CD4-positive, alpha-beta memory T cell (primary cell): ENCODE results near the gene RBM28. TPM values are rescaled to one million over a fixed set of nuclear protein-coding genes. Genes with fewer than 3 reads are reported as not detected.

Experiments
- CTCF ChIA-PET: fragments of 350-600 bp; sonication (Branson Sonifier 250); formaldehyde crosslinking; loops from one replicate; lab custom pipeline; 2021; ENCODE audit warnings: inconsistent platforms; ENCODE audit not compliant: partially characterized antibody; lab: Charles Lee
- POLR2A ChIA-PET: fragments of 350-600 bp; sonication (Branson Sonifier 250); formaldehyde crosslinking; loops from one replicate; lab custom pipeline; 2021; ENCODE audit not compliant: partially characterized antibody; lab: Charles Lee
- DNase-seq, 5 donors: peaks; one replicate each; pipeline versions ENCODE4 v3.0.0 to v3.0.0-alpha.2; 2020 to 2022; ENCODE audit warnings: mixed read lengths in 1 of 5
- H3K27ac ChIP-seq: one replicate; pipeline ENCODE4 v1.7.0; 2013; ENCODE audit warnings: low read depth, low read length
- H3K27me3 ChIP-seq: 2 replicates; pipeline ENCODE4 v1.7.0; 2013; ENCODE audit warnings: mild to moderate bottlenecking, low read length, moderate library complexity; ENCODE audit not compliant: insufficient read depth
- H3K36me3 ChIP-seq: 2 replicates; pipeline ENCODE4 v1.7.0; 2013; ENCODE audit warnings: mild to moderate bottlenecking, low read length, moderate library complexity; ENCODE audit not compliant: insufficient read depth
- H3K4me1 ChIP-seq: 2 replicates; pipeline ENCODE4 v1.7.0; 2013; ENCODE audit warnings: mild to moderate bottlenecking, low read length, moderate library complexity; ENCODE audit not compliant: insufficient read depth
- H3K4me3 ChIP-seq, 2 donors: one replicate each; pipeline ENCODE4 v1.7.0; 2013; ENCODE audit warnings: low read length in 2 of 2, mild to moderate bottlenecking in 1 of 2
- H3K9me3 ChIP-seq, 2 donors: one replicate each; pipeline ENCODE4 v1.7.0; 2013; ENCODE audit warnings: low read length in 2 of 2, control low read depth in 1 of 2; ENCODE audit not compliant: control insufficient read depth in 1 of 2
- H3K27ac Mint-ChIP-seq, 7 donors: one replicate each; pipeline ENCODE4 v1.8.0; 2020 to 2021; ENCODE audit warnings: mixed read lengths in 7 of 7, mild to moderate bottlenecking in 6 of 7, inconsistent platforms in 3 of 7, moderate library complexity in 3 of 7
- H3K27me3 Mint-ChIP-seq, 2 donors: one replicate each; pipeline ENCODE4 v1.8.0; 2020 to 2021; ENCODE audit warnings: mixed read lengths in 2 of 2
- H3K36me3 Mint-ChIP-seq, 2 donors: one replicate each; pipeline ENCODE4 v1.8.0; 2020 to 2021; ENCODE audit warnings: mixed read lengths in 2 of 2, inconsistent platforms in 1 of 2, mild to moderate bottlenecking in 1 of 2
- H3K4me1 Mint-ChIP-seq, 4 donors: one replicate each; pipeline ENCODE4 v1.8.0; 2020 to 2021; ENCODE audit warnings: mixed read lengths in 4 of 4, mild to moderate bottlenecking in 1 of 4
- H3K4me3 Mint-ChIP-seq, 8 donors: one replicate each; pipeline ENCODE4 v1.8.0; 2020 to 2021; ENCODE audit warnings: mixed read lengths in 8 of 8, mild to moderate bottlenecking in 7 of 8, moderate library complexity in 6 of 8, inconsistent platforms in 3 of 8
- H3K9me3 Mint-ChIP-seq, 8 donors: one replicate each; pipeline ENCODE4 v1.8.0; 2020 to 2021; ENCODE audit warnings: mixed read lengths in 8 of 8, mild to moderate bottlenecking in 5 of 8, inconsistent platforms in 3 of 8, moderate library complexity in 1 of 8
- intact Hi-C: fragments of 100-400 bp; cut with micrococcal nuclease; formaldehyde crosslinking; loops from one replicate; pipeline ENCODE4 v1.15.1; 2023
- polyA plus RNA-seq, 2 donors: library from polyadenylated mRNA; unstranded; fragments of 300-500 nt; fragmentation: Illumina TruSeq; gene quantifications; one replicate each; pipeline ENCODE4 v1.2.3, GENCODE V29; 2021
- total RNA-seq, 2 experiments: library from RNA; stranded (reverse); gene quantifications; one replicate each; pipeline ENCODE4 v1.2.3, GENCODE V29; 2021

The RBM28 gene
- total and polyA plus RNA-seq, 4 experiments from 2014 or later = 2.4 to 48.3 (median 26.6) TPM

DNA sequence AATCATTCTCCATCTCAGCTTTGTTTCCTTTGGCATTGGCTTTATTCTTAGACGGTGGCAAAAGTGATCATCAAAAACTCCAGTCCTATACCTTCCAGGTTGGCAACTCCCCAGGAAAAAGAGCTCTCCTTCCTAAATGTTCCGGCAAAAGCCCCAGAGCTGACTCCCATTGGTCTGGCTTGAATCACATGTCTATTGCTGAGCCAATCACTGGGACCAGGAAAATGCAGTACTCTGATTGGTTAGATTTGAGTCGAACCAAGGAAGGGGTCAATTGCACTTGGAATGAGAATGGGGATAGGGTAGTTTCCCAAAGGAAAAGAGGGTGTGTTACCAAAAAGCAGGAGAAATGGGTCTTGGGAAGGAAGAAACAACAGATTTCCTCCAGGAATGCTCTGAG lies 80.3 kb downstream of the RBM28 start:
- no peak for DNase-seq
- H3K36me3 Mint-ChIP-seq = no peaks in the 10 kb centered on the region
- no peaks in the 10 kb centered on the region for H3K9me3 ChIP-seq
- H3K27me3 ChIP-seq = peaks cover 4% of the 10 kb centered on the region
- no peak overlapping the region for H3K4me3 Mint-ChIP-seq
- peaks cover 6 to 19% of the 10 kb centered on the region in 2 donors for H3K27me3 Mint-ChIP-seq
- H3K27ac Mint-ChIP-seq = no peak overlapping the region
- no peaks in the 10 kb centered on the region for H3K4me1 ChIP-seq
- no peaks in the 10 kb centered on the region for H3K36me3 ChIP-seq
- peaks cover 0 to 3% (median 0%) of the 10 kb centered on the region in 8 donors for H3K9me3 Mint-ChIP-seq
- no peak overlapping the region for H3K27ac ChIP-seq
- H3K4me3 ChIP-seq = no peak overlapping the region
- ChIA-PET CTCF (no interaction called here), POLR2A (no interaction called here)
- no peaks in the 10 kb centered on the region for H3K4me1 Mint-ChIP-seq
- intact Hi-C loops = no loop called here

GRCh38 chr7:128262273-128263028 lies 81.3 kb downstream of the RBM28 start:
- H3K27ac ChIP-seq = no peak overlapping the region
- H3K4me1 Mint-ChIP-seq = no peaks in the 10 kb centered on the region
- H3K4me3 ChIP-seq = no peak overlapping the region
- POLR2A ChIA-PET = no interaction called here
- no peaks in the 10 kb centered on the region for H3K27me3 ChIP-seq
- no peaks in the 10 kb centered on the region for H3K9me3 ChIP-seq
- H3K4me1 ChIP-seq = no peaks in the 10 kb centered on the region
- intact Hi-C loops = no loop called here
- H3K27me3 Mint-ChIP-seq = peaks cover 4 to 15% of the 10 kb centered on the region in 2 donors
- no peak for DNase-seq
- H3K36me3 Mint-ChIP-seq = no peaks in the 10 kb centered on the region
- peaks cover 0 to 3% (median 0%) of the 10 kb centered on the region in 8 donors for H3K9me3 Mint-ChIP-seq
- H3K36me3 ChIP-seq = no peaks in the 10 kb centered on the region
- no peak overlapping the region for H3K27ac Mint-ChIP-seq
- CTCF ChIA-PET = no interaction called here
- no peak overlapping the region for H3K4me3 Mint-ChIP-seq

DNA sequence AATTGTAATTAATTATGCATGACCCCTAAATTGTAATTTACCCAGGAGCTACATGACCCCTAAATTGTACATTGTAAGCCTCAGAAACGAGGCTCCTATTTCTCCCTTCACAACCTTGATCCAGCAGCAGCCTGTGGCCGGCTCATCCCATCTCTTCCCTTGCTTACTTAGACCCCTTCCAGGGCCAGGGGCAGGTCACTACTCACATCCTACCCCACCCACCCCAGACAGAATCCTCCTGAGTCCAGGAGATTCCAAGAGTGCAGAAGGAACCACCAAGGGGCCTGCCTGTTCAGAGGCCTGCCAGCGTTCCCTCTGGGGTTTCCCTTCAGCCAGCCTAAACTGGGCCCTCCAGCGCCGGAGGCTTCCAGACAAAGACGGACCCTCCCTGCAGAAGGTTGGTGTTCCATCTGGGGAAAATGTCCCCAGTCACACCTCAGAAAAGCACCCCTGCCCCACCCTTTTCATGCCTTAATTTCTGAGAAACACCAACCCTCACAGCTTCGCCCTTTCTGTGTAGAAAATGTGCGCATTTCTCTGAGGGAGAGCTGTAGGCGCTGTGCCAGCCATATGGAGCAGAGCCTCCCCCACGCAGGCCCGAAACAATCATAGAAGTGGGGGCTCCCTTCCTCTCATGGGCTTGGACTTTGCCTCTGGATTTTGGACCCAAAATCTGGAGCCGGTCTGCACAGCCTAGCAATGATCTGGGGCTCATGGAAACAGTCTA lies 83.5 kb downstream of the RBM28 start:
- Histone ChIP-seq H3K9me3 (no peaks in the 10 kb centered on the region), H3K4me3 (no peak overlapping the region), H3K27ac (no peak overlapping the region), H3K36me3 (no peaks in the 10 kb centered on the region), H3K27me3 (no peaks in the 10 kb centered on the region), H3K4me1 (no peaks in the 10 kb centered on the region)
- POLR2A ChIA-PET = no interaction called here
- H3K9me3 Mint-ChIP-seq = no peaks in the 10 kb centered on the region
- no peaks in the 10 kb centered on the region for H3K4me1 Mint-ChIP-seq
- peaks cover 1 to 9% of the 10 kb centered on the region in 2 donors for H3K27me3 Mint-ChIP-seq
- DNase-seq = no peak
- no peaks in the 10 kb centered on the region for H3K36me3 Mint-ChIP-seq
- H3K27ac Mint-ChIP-seq = no peak overlapping the region
- intact Hi-C loops = no loop called here
- H3K4me3 Mint-ChIP-seq = no peak overlapping the region
- CTCF ChIA-PET = no interaction called here

GRCh38 chr7:128259131-128260061 lies 84.3 kb downstream of the RBM28 start:
- Histone ChIP-seq H3K9me3 (no peaks in the 10 kb centered on the region), H3K27me3 (no peaks in the 10 kb centered on the region), H3K36me3 (no peaks in the 10 kb centered on the region), H3K27ac (no peak overlapping the region), H3K4me3 (no peak overlapping the region), H3K4me1 (no peaks in the 10 kb centered on the region)
- Mint-ChIP-seq H3K4me3 (no peak overlapping the region), H3K9me3 (no peaks in the 10 kb centered on the region), H3K27me3 (peaks cover 1 to 9% of the 10 kb centered on the region in 2 donors), H3K36me3 (no peaks in the 10 kb centered on the region), H3K4me1 (no peaks in the 10 kb centered on the region), H3K27ac (no peak overlapping the region)
- ChIA-PET CTCF (no interaction called here), POLR2A (no interaction called here)
- intact Hi-C loops = no loop called here
- DNase-seq = no peak

- no peaks in the 10 kb centered on the region for H3K4me1 Mint-ChIP-seq
- ChIA-PET POLR2A (no interaction called here), CTCF (interaction anchor here (0.6 kb wide), 1 partner anchor 915 kb away, joined by 3 read pairs; no protein-coding TSS in a partner anchor)
- H3K4me3 Mint-ChIP-seq = no peak overlapping the region
- no peaks in the 10 kb centered on the region for H3K36me3 Mint-ChIP-seq
- peaks cover 1 to 3% of the 10 kb centered on the region in 2 donors for H3K27me3 Mint-ChIP-seq
- Histone ChIP-seq H3K4me1 (no peaks in the 10 kb centered on the region), H3K9me3 (no peaks in the 10 kb centered on the region), H3K36me3 (no peaks in the 10 kb centered on the region), H3K27ac (no peak overlapping the region), H3K4me3 (no peak overlapping the region), H3K27me3 (no peaks in the 10 kb centered on the region)
- H3K9me3 Mint-ChIP-seq = no peaks in the 10 kb centered on the region
- H3K27ac Mint-ChIP-seq = no peak overlapping the region
- intact Hi-C loops = no loop called here
- no peak for DNase-seq
Observed at GRCh38 chr7:128257458-128257857, 86.2 kb downstream of the RBM28 start.

DNA sequence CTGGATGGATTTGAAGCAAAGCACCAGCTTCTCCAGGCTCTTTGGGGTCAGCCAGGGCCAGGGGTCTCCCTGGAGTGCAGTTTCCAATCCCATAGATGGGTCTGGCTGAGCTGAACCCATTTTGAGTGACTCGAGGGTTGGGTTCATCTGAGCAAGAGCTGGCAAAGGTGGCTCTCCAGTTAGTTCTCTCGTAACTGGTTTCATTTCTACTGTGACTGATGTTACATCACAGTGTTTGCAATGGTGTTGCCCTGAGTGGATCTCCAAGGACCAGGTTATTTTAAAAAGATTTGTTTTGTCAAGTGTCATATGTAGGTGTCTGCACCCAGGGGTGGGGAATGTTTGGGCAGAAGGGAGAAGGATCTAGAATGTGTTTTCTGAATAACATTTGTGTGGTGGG lies 88.4 kb downstream of the RBM28 start:
- H3K27ac ChIP-seq = no peak overlapping the region
- no peaks in the 10 kb centered on the region for H3K27me3 ChIP-seq
- H3K4me3 ChIP-seq = no peak overlapping the region
- Mint-ChIP-seq H3K4me3 (no peak overlapping the region), H3K4me1 (no peaks in the 10 kb centered on the region), H3K27ac (no peak overlapping the region), H3K9me3 (no peaks in the 10 kb centered on the region), H3K27me3 (peaks cover 3 to 4% of the 10 kb centered on the region in 2 donors), H3K36me3 (no peaks in the 10 kb centered on the region)
- H3K9me3 ChIP-seq = no peaks in the 10 kb centered on the region
- DNase-seq = no peak
- no peaks in the 10 kb centered on the region for H3K36me3 ChIP-seq
- POLR2A ChIA-PET = no interaction called here
- CTCF ChIA-PET = interaction anchor here (1.2 kb wide), 1 partner anchor 45 kb away, joined by 3 read pairs; no protein-coding TSS in a partner anchor
- intact Hi-C loops = no loop called here
- H3K4me1 ChIP-seq = no peaks in the 10 kb centered on the region

DNA sequence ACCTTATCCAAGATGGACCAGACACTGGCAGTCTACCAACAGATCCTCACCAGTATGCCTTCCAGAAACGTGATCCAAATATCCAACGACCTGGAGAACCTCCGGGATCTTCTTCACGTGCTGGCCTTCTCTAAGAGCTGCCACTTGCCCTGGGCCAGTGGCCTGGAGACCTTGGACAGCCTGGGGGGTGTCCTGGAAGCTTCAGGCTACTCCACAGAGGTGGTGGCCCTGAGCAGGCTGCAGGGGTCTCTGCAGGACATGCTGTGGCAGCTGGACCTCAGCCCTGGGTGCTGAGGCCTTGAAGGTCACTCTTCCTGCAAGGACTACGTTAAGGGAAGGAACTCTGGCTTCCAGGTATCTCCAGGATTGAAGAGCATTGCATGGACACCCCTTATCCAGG lies 89.2 kb downstream of the RBM28 start:
- Mint-ChIP-seq H3K4me1 (no peaks in the 10 kb centered on the region), H3K4me3 (no peak overlapping the region), H3K9me3 (no peaks in the 10 kb centered on the region), H3K36me3 (no peaks in the 10 kb centered on the region), H3K27me3 (peaks cover 3 to 4% of the 10 kb centered on the region in 2 donors), H3K27ac (no peak overlapping the region)
- ChIA-PET CTCF (interaction anchor here (1.2 kb wide), 1 partner anchor 45 kb away, joined by 3 read pairs; no protein-coding TSS in a partner anchor), POLR2A (no interaction called here)
- no peak overlapping the region for H3K4me3 ChIP-seq
- no peaks in the 10 kb centered on the region for H3K36me3 ChIP-seq
- no peak for DNase-seq
- intact Hi-C loops = no loop called here
- no peak overlapping the region for H3K27ac ChIP-seq
- no peaks in the 10 kb centered on the region for H3K9me3 ChIP-seq
- no peaks in the 10 kb centered on the region for H3K4me1 ChIP-seq
- H3K27me3 ChIP-seq = no peaks in the 10 kb centered on the region
